ENCODE data around the gene LRRC38. TPM values are rescaled to one million over a fixed set of nuclear protein-coding genes. Genes with fewer than 3 reads are reported as not detected.

Gene LRRC38
- total and polyA plus RNA-seq, 2 of the 13 experiments (the other 11 are each of a cell fraction or from before 2014, with no cell fraction given) = not detected

- CTCF ChIA-PET (ENCODE audit: low intra/inter-chr PET ratio, low total read pairs) = no interaction called here
- ATAC-seq (peak; percentile 79), FAIRE-seq (no peak), DNase-seq (ENCODE audit: low spot score) (peak; percentile 38)
- POLR2A ChIA-PET = no interaction called here
- H3K9ac ChIP-seq (ENCODE audit: insufficient read depth, low read depth, low read length) = no peak overlapping the region
- H3K4me2 ChIP-seq (ENCODE audit: low read depth, low read length) = no peak overlapping the region
- WGBS (ENCODE audit: low lambda C conversion rate) = 2% methylated on average over 5 of the region's 5 CpGs
- no peaks in the 10 kb centered on the region for H3K4me1 ChIP-seq (ENCODE audit: insufficient read depth, low read length)
- no peaks in the 10 kb centered on the region for H4K20me1 ChIP-seq (ENCODE audit: insufficient read depth, low read length)
- in situ Hi-C loops (cut with HindIII; ENCODE audit: extremely low pct_ligation_motif_present, low pct_unique_long_range_greater_than_20kb) (no loop called here), intact Hi-C loops (cut with micrococcal nuclease; ENCODE audit: unreplicated experiment) (no loop called here)
- H3K9me3 ChIP-seq (ENCODE audit: low read length) = no peaks in the 10 kb centered on the region
- peaks cover 1 to 11% of the 10 kb centered on the region in 2 experiments; a peak in 4 of 5 replicates for H3K27me3 ChIP-seq (ENCODE audit: control insufficient read depth in 1 of 2, insufficient read depth in 2 of 2, low read length in 2 of 2)
- no peaks in the 10 kb centered on the region for H3K36me3 ChIP-seq (replicated peaks in 1 of 2; ENCODE audit: control insufficient read depth in 1 of 2, insufficient read depth in 2 of 2, low read length in 2 of 2)
- no peak overlapping the region for H2AFZ ChIP-seq (ENCODE audit: low read length)
- H3K79me2 ChIP-seq (ENCODE audit: insufficient read depth, low read length) = no peaks in the 10 kb centered on the region
- TF ChIP-seq U2AF2 (IDR thresholded peaks at IDR 0.05; ENCODE audit: low read depth, low read length) (no peak), ZFP62 (CRISPR knock-in tag; IDR thresholded peaks at IDR 0.05) (no peak), ZNF7 (CRISPR knock-in tag; IDR thresholded peaks at IDR 0.05) (no peak), HMG20A (CRISPR knock-in tag; IDR thresholded peaks at IDR 0.05; ENCODE audit: borderline replicate concordance) (no peak), STAG1 (CRISPR knock-in tag; IDR thresholded peaks at IDR 0.05) (0 out of 2 replicates have a peak, but pooled peaks have one; percentile 7), CTCF (CRISPR knock-in tag; IDR thresholded peaks at IDR 0.05) (peak; percentile 33), NFE2L2 (IDR thresholded peaks at IDR 0.05; ENCODE audit: low read length) (no peak), MAFG (CRISPR knock-in tag; IDR thresholded peaks at IDR 0.05) (no peak)
- no peak overlapping the region for H3K4me3 ChIP-seq (replicated peaks in 1 of 3; ENCODE audit: insufficient read depth in 1 of 3, low read depth in 2 of 3, low read length in 3 of 3)
- H3K27ac ChIP-seq (ENCODE audit: extremely low read length, insufficient read depth, low read length) = no peak overlapping the region
- no TSS peak for BruUV-seq (replicated peaks)
These were observed 44.5 kb downstream of the LRRC38 start for GRCh38 chr1:13469343-13469742.

- BruUV-seq (replicated peaks) = no TSS peak
- H3K4me3 ChIP-seq (replicated peaks in 1 of 3; ENCODE audit: insufficient read depth in 1 of 3, low read depth in 2 of 3, low read length in 3 of 3) = no peak overlapping the region
- peaks cover 1 to 6% of the 10 kb centered on the region in 2 experiments; a peak in 3 of 5 replicates for H3K27me3 ChIP-seq (ENCODE audit: control insufficient read depth in 1 of 2, insufficient read depth in 2 of 2, low read length in 2 of 2)
- 3% methylated on average over 1 of the region's 1 CpG for WGBS (ENCODE audit: low lambda C conversion rate)
- H3K9me3 ChIP-seq (ENCODE audit: low read length) = no peaks in the 10 kb centered on the region
- H3K27ac ChIP-seq (ENCODE audit: extremely low read length, insufficient read depth, low read length) = no peak overlapping the region
- H3K9ac ChIP-seq (ENCODE audit: insufficient read depth, low read depth, low read length) = no peak overlapping the region
- no peaks in the 10 kb centered on the region for H3K36me3 ChIP-seq (replicated peaks in 1 of 2; ENCODE audit: control insufficient read depth in 1 of 2, insufficient read depth in 2 of 2, low read length in 2 of 2)
- intact Hi-C loops (cut with micrococcal nuclease; ENCODE audit: unreplicated experiment) (no loop called here), in situ Hi-C loops (cut with HindIII; ENCODE audit: extremely low pct_ligation_motif_present, low pct_unique_long_range_greater_than_20kb) (no loop called here)
- no peaks in the 10 kb centered on the region for H4K20me1 ChIP-seq (ENCODE audit: insufficient read depth, low read length)
- ChIA-PET POLR2A (no interaction called here), CTCF (ENCODE audit: low intra/inter-chr PET ratio, low total read pairs) (no interaction called here)
- H3K79me2 ChIP-seq (ENCODE audit: insufficient read depth, low read length) = no peaks in the 10 kb centered on the region
- H2AFZ ChIP-seq (ENCODE audit: low read length) = no peak overlapping the region
- DNase-seq (ENCODE audit: low spot score) (no peak), ATAC-seq (no peak), FAIRE-seq (no peak)
- H3K4me1 ChIP-seq (ENCODE audit: insufficient read depth, low read length) = no peaks in the 10 kb centered on the region
- H3K4me2 ChIP-seq (ENCODE audit: low read depth, low read length) = no peak overlapping the region
- no peak for TF ChIP-seq NR1H2 (CRISPR knock-in tag; IDR thresholded peaks at IDR 0.05; ENCODE audit: borderline replicate concordance, low read depth)
- no peak for TF ChIP-seq ZNF225 (CRISPR knock-in tag; IDR thresholded peaks at IDR 0.05)
- no peak for TF ChIP-seq ZNF513 (CRISPR knock-in tag; conservative IDR thresholded peaks at IDR 0.05)
- TF ChIP-seq RBFOX2 (IDR thresholded peaks at IDR 0.05; ENCODE audit: low read depth, low read length) = no peak
- no peak for TF ChIP-seq ZEB1 (IDR thresholded peaks at IDR 0.05; ENCODE audit: insufficient replicate concordance, low read depth)
- no peak for TF ChIP-seq TP53 (CRISPR knock-in tag; conservative IDR thresholded peaks at IDR 0.05)
- TF ChIP-seq BATF2 (CRISPR knock-in tag; IDR thresholded peaks at IDR 0.05) = no peak
- TF ChIP-seq ZNF205 (CRISPR knock-in tag; IDR thresholded peaks at IDR 0.05) = no peak
- no peak for TF ChIP-seq WIZ (CRISPR knock-in tag; IDR thresholded peaks at IDR 0.05)
- TF ChIP-seq SP5 (CRISPR knock-in tag; IDR thresholded peaks at IDR 0.05; ENCODE audit: borderline replicate concordance, low read depth) = no peak
- no peak for TF ChIP-seq MXI1 (IDR thresholded peaks at IDR 0.05; ENCODE audit: borderline replicate concordance, low read depth, low read length)
These were observed 48.3 kb downstream of the LRRC38 start for GRCh38 chr1:13465515-13465914.

All from HepG2 (cell line).